Measurements from ENCODE around the gene ODR4. TPM values are rescaled to one million over a fixed set of nuclear protein-coding genes. Genes with fewer than 3 reads are reported as not detected.
"Not testable (repeated sequence)": the region's sequence is repeated elsewhere in the genome, so short reads cannot be mapped to it uniquely, and the experiment has no call there.

Gene ODR4
- 17.6 and 19.0 TPM in 2 replicates for total RNA-seq

DNA sequence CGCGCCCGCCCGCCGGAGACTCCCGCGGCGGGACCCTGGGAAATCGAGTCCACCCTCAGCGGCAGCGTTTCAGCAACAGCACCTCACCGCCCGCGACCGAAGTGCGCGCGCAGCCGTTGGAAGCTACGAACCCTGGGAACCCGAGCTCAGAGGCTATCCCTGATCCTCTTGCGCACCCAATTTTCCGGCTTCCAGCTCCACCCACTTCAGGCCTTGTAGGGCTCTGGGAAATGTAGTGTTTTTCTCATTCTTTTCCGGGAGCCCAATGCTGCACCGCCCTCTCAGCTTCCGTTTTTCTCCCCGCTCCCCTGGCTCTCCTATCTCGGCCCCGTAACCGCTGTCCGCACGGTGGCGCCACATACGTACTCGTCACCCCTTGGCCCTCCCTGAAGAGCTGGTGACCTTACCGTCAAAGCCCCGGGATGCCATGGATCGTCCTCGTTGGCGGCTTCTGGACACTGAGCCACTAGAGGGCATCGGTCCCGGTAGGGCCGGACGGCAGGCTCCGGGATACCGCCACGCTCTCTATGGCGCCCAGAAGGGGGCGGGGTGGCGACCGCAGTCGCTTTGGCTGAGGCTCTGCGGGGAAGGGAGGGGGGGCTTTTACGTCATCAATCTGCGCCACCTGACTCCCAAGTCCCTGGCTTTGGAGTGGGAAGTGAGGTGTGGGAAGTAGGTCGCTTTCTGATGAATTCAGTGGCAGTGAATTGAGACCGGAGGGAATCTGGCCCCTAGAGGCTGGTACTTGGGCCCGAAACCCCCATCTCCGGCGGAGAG, at the start of gene ODR4, which contains the start of gene TPR:
Gene ODR4, plus strand, starts transcription at position 687 of the 777 bp plus-strand sequence. CDS start 3,948 bp downstream, outside the sequence.
Gene TPR, minus strand, starts transcription at position 102 of the 777 bp plus-strand sequence. CDS start 225 bp downstream, outside the sequence.
- intact Hi-C loops (cut with micrococcal nuclease), result loop anchor here (1.0 to 10.0 kb wide), 13 partner anchors 29 to 1620 kb away; partner anchors contain the start of genes IVNS1ABP, RNF2 and SWT1

DNA sequence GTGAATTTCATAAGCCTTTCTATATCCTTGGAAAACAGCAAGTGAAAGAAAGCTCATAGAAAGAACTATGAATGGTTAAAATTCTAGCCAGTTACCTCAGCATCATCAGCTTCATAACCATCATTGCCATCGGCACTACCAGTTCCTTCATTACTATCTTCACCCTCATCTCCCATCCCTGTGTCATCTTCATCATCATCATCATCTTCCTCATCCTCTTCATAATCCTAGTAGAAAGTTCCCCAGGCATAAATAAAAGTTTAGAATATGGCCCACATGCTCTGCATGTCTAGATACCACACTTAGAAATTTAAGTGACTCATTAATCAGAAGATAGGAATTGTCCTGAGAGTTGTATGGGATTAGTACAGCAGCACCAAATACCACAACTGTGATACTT, 49.6 kb upstream of the ODR4 start:
- intact Hi-C loops (cut with micrococcal nuclease), result no loop called here

DNA sequence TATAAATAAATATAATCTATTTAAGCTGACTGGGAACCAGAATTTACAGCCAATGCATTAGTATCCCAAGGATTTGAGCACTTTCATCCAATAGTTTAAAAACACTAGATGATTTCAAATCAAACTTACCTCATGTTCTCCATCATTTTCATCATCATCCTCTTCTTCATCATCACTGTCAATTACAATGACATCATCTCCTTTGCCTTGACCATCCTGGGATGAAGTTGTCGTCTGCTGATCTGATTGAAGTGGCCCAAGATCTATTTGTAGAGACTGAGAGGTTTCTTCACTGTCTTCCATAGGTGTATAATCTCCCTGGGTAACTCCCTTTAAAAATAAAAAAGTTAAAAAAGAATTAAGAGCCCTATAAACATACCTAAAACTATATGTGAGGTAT, 48.3 kb upstream of the ODR4 start:
- intact Hi-C loops (cut with micrococcal nuclease), result no loop called here

DNA sequence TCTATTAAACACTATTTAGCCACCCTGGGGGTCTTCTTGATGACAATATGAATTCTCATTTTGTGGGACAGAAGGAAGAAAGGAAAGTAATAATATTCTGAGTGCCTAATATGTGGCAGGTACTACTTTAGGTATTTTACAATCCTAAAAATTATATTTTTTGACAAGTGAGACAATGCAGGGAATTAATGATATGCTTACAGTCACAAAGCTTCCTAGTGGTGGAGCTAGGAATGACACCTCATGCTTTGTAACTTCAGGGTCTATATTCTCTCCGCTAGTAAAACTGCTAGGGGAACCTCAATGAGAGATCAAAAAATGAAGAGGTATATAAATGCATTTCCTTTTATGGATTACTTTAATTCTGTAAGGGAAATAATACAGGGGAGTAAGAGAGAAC, 44.9 kb upstream of the ODR4 start:
- intact Hi-C loops (cut with micrococcal nuclease), result no loop called here

DNA sequence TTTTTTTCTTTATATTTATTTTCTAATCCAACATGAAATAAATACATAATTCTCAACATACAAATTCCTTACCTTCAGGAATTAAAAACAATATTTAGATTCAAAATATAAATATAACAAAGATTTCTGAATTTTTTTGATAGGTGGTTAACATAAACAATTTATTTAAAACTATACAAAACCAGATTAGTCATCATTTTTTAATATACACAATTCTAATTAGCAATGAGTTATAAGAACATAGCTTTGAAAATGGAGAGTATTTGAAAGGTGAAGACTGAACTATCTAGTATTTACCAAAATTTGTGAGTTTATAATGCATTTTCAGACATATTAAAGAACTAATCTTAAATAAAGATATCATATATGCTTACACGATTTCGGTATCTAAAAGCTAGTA, 38.1 kb upstream of the ODR4 start:
- intact Hi-C loops (cut with micrococcal nuclease), result no loop called here

DNA sequence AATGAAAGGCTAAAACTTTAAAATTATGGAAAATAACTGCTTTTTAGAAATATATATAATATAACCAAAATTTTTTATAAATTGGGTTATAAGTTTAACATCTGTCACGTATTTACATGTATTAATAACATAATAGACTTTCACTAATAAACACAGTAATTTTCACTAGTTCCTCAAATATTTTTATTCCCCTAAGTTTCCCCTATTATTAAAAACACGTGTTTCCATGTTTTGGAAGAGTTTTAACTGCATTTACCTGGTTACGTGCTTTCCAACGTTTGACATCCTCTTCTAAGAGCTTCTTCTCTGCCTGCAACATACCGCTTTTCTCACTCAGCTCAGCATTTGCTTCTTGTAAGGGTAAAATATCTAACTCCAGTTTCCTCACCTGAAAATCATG, 34.9 kb upstream of the ODR4 start:
- intact Hi-C loops (cut with micrococcal nuclease), result no loop called here

DNA sequence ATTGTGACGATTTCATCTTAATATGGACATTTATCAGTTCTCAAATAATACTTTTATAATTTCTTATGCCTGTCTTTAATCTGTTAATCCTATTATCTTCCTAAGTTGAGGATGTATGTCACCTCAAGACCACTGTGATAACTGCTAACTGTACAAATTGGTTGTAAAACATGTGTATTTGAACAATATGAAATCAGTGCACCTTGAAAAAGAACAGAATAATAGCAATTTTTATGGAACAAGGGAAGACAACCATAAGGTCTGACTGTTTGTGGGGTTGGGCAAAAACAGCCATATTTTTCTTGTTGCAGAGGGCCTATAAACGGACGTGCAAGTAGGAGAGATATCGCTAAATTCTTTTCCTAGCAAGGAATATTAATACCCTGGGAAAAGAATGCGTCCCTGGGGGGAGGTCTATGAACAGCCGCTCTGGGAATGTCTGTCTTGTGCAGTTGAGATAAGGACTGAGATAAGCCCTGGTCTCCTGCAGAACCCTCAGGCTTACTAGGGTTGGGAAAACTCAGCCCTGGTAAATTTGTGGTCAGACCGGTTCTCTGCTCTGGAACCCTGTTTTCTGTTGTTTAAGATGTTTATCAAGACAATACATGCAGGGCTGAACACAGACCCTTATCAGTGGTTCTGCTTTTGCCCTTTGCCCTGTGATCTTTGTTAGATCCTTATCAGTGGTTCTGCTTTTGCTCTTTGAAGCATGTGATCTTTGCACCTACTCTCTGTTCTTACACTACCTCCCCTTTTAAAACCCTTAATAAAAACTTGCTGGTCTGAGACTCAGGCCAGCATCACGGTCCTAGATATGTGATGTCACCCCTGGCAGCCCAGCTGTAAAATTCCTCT, 27.6 kb upstream of the ODR4 start:
- intact Hi-C loops (cut with micrococcal nuclease), result not testable (repeated sequence)

DNA sequence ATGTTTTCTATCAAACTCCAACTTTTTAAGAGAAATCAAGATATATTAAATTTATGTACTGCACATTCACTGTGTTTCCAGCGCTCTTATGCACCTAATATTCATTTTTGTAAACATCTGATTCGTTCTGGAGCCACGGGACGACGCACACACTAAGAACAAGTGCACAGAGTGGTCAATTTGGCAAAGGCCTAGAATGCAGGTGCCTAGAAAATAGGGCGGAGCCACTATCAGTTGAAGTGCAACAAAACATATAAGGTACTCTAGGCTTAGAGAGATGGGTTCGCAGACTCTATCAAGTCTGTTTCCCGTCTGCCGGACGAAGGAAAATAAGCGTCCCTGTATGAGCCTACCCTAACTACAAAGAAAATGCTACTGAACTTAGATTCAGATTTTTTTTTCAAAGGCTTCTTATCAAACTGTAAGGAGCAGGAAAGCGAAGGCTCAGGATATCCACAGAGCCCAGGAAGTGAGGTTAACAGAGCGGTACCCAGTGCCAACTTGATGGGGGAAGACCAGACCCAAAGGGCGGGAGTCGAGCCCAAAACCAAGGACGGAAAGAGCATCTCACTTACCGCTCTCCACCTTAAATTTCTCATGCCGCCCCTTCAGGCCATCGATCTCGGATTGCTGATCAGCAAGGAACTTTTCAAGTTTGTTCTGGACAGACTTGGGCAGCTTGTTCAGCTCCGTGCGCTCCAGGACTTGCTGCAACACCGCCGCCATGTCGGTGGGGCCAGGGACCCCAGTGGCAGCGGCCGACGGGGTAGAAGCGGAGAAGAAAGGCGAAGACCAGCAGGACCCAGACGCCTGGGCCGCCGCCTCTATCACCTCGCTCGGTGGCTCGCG, 1.1 kb upstream of the ODR4 start:
- intact Hi-C loops (cut with micrococcal nuclease), result loop anchor here (1.0 to 10.0 kb wide), 14 partner anchors 30 to 1619 kb away; partner anchors contain the start of genes IVNS1ABP, RNF2 and SWT1

DNA sequence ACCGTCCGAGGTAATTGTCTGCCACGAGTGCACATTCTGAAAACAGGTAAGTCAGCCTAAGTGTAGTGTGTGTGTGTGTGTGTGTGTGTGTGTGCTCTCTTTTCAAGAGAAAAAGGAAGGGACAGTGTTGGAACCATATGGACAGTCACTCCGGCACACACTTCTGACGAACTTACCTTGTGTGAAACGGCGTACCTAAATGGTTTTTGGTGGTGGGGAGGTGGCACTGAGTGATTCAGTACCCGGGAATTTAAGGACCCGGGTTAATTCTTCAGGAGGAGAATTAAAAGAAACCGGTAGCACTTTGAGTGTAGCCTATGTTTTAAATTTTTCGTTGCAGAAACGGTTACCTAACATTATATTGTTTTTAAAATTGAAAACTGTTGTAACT, 286 bp downstream of the ODR4 start:
- intact Hi-C loops (cut with micrococcal nuclease), result loop anchor here (1.0 to 10.0 kb wide), 13 partner anchors 28 to 1621 kb away; partner anchors contain the start of genes IVNS1ABP, RNF2 and SWT1

DNA sequence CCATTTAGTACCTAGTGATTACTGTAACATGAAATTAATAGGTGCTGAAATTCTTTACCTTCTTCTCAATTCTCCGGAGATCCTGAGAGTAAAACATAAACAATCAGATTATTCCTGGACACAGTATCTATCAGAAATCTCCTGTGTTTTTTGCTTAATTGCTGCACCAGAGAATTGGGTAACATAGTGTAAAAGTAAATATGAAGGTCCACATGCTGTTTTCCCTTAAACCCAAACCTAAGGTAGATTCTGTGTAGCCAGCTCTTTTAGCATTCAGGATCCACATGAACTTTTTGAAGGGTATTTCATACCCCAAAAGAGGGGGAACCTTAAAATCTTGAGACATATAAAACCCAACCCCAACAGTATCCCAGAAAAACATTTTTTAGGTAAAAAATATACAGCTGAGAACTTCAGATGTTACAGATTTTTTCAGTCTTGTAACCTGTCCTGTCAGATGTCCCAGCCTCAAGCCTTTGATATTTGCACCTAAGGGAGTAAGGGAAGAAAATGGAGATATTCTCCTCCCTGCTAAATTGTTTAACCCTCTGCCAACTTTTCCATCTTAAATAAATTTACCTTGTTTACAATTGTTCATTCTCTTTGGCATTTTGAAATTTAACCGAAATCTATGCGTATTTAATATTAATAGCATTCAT, 11.2 kb downstream of the ODR4 start:
- intact Hi-C loops (cut with micrococcal nuclease), result no loop called here

DNA sequence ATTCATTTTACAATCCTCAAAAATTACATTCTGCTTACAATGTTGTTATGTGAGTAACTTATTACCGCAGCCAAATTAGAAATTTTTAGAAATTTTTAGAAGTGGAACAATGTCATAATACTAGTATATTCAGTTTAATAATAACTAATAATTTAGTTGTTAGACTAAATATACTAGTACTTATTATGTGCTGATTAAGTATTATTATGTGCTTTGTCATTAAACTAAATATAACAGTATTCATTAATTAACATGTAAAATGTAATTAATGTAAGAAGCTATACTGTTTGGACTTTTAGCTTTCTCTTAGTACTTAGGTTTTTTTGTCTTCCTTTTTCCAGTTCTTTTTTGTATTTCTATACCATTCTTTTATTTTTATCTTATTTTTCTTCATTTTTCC, 15.3 kb downstream of the ODR4 start:
- intact Hi-C loops (cut with micrococcal nuclease), result no loop called here

DNA sequence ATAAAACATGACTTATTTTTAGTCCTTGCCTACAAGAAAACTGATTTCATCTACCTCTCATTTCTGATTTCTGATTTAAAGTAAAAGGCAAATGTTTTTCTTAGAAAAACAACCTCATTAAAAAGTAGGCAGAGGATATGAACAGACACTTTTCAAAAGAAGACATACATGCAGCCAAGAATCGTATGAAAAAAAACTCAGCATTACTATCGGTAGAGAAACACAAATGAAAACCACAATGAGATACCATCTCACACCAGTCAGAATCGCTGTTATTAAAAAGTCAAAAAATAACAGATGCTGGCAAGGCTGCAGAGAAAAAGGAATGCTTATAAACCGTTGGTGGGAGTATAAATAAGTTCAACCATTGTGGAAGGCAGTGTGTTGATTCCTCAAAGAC, 16.2 kb downstream of the ODR4 start:
- intact Hi-C loops (cut with micrococcal nuclease), result no loop called here

DNA sequence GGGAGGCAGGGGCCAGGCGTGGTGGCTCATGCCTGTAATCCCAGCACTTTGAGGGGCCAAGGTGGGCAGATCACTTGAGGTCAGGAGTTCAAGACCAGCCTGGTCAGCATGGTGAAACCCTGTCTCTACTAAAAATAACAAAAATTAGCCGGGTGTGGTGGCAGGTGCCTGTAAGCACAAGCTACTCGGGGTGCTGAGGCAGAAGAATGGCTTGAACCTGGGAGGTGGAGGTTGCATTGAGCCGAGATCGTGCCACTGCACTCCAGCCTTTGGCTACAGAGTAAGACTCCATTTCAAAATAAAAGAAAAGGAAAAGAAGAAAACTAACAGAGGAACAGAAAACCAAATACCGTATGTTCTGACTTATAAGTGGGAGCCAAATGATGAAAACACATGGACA, 17.1 kb downstream of the ODR4 start:
- intact Hi-C loops (cut with micrococcal nuclease), result not testable (repeated sequence)

DNA sequence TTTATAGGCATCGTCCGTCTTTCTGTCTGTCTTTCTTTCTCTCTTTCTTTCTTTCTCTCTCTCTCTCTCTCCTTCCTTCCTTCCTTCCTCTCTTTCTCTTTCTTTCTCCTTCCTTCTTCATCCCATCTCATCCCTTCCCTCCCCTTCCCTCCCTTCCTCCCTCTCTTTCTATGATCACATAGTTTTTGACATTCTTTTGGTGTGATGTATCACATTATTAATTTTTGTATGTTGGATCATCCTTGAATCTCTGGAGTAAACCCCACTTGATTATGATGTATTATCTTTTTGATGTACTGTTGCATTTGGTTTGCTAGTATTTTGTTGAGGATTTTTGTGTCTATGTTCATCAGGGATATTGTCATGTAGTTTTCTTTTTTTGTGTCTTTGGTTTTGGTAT, 25.8 kb downstream of the ODR4 start:
- intact Hi-C loops (cut with micrococcal nuclease), result not testable (repeated sequence)

DNA sequence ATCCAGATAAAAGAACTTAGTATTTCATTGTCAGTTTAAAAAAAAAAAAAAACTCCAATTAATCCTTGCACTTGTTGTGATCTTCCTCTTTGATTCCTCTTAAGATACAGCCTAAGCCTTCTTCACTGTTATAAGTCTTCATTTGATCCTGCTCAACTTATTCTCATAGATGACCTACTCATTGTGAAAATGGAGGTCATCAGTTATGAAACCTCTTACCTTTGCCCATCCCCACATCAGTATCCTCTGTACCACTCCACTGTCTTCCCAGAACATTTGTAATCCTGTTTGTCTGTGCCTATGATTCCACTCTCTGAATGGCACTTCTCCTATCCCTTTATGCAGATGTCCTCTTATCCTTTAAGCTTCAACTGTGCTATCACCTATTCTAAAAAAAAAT, 28.0 kb downstream of the ODR4 start:
- intact Hi-C loops (cut with micrococcal nuclease), result loop anchor here (1.0 to 2.0 kb wide), 10 partner anchors 18 to 583 kb away; partner anchors contain the start of genes ODR4, PTGS2 and TPR

DNA sequence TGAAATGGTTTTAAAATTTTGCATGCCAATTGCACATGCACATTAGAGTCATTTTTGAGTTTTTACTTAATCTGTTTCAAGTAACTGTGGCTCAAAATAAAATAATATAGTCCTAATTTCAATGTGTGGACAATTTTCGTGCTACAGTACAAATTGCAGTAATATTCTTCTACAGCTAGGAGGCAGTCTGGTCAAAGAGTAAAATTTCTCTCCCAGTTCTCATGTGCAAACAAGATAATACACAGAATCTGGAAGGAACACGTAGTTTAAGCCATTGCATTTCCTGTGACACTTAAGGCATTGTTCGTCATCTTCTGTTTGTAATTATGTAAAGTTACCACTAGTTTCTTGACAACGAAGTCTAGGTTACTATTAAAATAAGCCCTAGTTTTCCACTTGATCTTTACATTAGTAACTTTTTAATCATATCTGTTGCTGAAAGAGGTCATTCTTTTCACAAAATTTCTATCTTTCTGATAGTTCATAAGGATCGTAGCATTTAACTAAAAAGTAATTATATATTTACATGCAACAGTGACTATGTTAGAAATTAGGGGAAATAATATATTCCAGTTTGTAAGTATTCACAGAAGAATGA, 28.9 kb downstream of the ODR4 start:
- intact Hi-C loops (cut with micrococcal nuclease), result loop anchor here (1.0 to 2.0 kb wide), 10 partner anchors 17 to 582 kb away; partner anchors contain the start of genes ODR4, PTGS2 and TPR

DNA sequence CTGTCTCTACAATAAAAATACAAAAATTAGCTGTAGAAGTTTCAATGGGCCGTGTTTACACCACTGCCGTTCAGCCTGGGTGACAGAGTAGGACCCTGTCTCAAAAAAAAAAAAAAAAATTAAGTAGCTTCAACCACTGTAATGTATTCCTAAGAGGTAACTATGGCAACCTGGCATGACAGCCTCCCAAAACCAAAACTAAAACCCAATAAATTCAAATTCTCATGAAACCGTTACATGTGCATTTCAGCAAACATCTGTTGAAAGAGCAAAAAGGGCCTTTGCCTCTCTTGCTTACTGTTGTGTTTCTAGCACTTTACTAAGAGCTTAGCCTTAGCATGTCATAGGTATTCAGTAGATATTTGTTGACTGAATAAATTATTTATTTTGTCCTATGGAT, 33.5 kb downstream of the ODR4 start:
- intact Hi-C loops (cut with micrococcal nuclease), result no loop called here

DNA sequence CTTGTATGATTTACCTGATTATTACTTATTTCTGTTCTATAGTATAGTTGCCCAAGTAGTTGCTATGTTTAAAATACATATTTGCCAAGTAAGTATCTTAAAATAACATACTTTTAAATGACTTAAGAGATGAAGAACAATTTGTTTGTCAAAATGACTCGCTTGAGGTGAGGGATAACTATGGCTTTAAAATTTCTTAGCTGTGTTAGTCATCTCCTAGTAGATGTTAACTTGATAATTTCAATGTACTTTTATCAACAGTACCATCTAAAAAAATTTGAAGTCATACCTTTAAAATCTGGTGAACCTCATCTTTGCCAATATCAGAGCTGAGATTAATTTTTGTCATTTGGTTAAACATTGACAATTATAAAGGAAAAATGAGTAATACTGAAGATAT, 37.7 kb downstream of the ODR4 start:
- intact Hi-C loops (cut with micrococcal nuclease), result no loop called here

DNA sequence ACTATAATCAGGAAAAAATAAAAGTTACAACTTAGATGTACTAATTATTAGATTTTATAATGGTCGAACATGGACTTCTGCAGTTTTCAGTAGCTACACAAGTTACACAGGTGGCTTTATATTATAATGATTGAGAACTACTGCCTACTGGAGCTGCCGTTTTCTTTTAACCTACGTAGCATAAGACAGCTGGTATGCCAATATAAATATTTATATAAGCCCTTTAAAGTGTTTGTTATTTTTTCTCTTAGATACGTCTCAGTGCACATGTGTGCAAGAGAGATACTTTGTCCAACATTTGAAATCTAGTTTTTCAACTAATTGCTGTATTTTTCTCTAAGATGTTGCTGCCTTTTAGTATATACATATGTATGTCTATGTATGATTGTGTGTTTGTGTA, 42.9 kb downstream of the ODR4 start:
- intact Hi-C loops (cut with micrococcal nuclease), result no loop called here

DNA sequence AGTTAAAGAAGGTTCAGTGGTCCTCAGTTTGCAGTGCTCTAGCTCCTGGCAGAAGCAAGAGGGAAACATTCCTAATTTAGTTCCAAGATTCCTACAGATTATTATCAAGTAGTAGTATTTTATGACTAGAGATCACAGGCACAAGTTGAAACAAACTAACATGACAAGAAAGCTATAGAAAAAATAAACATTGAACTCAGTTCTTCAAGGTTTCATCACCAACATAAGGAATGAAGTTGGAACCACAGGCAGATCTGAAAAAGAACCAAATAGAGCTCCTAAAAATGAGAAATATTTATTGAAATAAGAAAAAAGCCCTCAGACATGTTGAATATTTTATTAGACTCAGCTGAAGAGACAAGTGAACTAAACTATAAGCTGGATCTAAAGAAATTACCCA, 44.7 kb downstream of the ODR4 start:
- intact Hi-C loops (cut with micrococcal nuclease), result loop anchor here (1.0 to 2.0 kb wide), 2 partner anchors 10 to 46 kb away; partner anchors contain the start of genes ODR4 and TPR
